Measurements from ENCODE around the gene MCRIP1.

DNA sequence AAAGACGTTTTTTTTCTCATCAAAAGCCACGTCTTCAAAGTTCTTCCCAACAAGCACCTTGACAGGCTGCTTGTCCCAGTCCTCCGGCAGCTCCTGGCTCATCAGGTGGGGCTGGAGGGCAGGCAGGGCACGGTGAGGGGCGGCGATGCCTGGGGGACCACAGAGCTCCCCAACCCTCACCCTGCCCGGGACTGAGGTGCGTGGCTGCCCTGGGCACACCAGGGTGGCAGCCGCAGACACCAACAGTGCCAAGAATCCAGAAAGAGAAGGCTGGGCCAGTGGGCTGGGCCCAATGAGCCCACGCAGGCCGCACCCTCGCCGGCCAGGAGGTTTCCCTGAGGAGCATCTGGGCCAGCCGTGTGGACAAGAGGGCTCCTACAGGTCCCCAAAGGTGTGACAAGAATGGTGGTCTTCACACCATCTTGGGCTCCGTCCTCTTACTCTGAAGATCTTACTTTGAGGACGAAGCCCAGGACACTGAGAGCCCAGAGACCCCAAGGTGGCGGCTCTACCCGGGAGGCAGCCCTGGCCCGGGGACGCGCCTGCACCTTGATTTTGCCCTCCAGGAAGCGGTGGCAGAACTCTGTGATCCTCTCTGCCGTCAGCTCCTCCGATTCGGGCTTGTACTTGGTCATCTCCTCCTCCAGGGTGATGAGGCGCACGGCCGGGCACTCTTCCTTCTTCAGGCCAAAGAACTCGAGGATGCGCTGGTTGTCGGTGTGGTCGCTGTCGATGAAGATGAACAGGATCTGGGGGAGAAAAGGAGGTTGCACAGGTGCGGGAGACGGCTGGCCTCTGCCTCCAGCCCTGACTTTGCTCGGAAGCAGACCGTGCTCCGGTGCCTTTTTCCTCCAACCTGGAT is 13.0 kb upstream of the MCRIP1 start:
- TF ChIP-seq EP300 (IDR thresholded peaks at IDR 0.05; ENCODE audit: borderline replicate concordance in 1 of 2, low read depth in 1 of 2, low read length in 1 of 2) = no peak
- TF ChIP-seq RCOR1 (IDR thresholded peaks at IDR 0.05; ENCODE audit: low read length) = no peak
- no peak for TF ChIP-seq CTCF (IDR thresholded peaks at IDR 0.05)
- TF ChIP-seq TCF12 (IDR thresholded peaks at IDR 0.05) = no peak
- TF ChIP-seq SIN3A (IDR thresholded peaks at IDR 0.05; ENCODE audit: borderline replicate concordance, low read depth, low read length) = no peak
- no peak for TF ChIP-seq GABPA (IDR thresholded peaks at IDR 0.05; ENCODE audit: low read depth)
- TF ChIP-seq NRF1 (IDR thresholded peaks at IDR 0.05; ENCODE audit: low read depth, low read length) = no peak
- TF ChIP-seq, protein P1, sequence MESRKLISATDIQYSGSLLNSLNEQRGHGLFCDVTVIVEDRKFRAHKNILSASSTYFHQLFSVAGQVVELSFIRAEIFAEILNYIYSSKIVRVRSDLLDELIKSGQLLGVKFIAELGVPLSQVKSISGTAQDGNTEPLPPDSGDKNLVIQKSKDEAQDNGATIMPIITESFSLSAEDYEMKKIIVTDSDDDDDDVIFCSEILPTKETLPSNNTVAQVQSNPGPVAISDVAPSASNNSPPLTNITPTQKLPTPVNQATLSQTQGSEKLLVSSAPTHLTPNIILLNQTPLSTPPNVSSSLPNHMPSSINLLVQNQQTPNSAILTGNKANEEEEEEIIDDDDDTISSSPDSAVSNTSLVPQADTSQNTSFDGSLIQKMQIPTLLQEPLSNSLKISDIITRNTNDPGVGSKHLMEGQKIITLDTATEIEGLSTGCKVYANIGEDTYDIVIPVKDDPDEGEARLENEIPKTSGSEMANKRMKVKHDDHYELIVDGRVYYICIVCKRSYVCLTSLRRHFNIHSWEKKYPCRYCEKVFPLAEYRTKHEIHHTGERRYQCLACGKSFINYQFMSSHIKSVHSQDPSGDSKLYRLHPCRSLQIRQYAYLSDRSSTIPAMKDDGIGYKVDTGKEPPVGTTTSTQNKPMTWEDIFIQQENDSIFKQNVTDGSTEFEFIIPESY (IDR thresholded peaks at IDR 0.05; ENCODE audit: borderline replicate concordance, low read depth) = no peak
- TF ChIP-seq MXI1 (IDR thresholded peaks at IDR 0.05; ENCODE audit: low read depth, low read length) = no peak
- TF ChIP-seq, protein P2, sequence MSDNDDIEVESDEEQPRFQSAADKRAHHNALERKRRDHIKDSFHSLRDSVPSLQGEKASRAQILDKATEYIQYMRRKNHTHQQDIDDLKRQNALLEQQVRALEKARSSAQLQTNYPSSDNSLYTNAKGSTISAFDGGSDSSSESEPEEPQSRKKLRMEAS (IDR thresholded peaks at IDR 0.05; ENCODE audit: low read depth) = no peak
- TF ChIP-seq JUND (IDR thresholded peaks at IDR 0.05) = no peak
- TF ChIP-seq RFX5 (IDR thresholded peaks at IDR 0.05; ENCODE audit: low read length) = no peak
